Vagina (tissue), 2 donors: ENCODE data around the gene DENND4B.

Source experiments
- POLR2A ChIP-seq, 2 donors: fragments of 450-650 bp; IDR thresholded peaks; one replicate each; pipeline ENCODE4 v1.6.1; 2017; ENCODE audit warnings: antibody characterized with exemption in 2 of 2, mild to moderate bottlenecking in 2 of 2, moderate library complexity in 2 of 2
- POLR2AphosphoS5 ChIP-seq, 2 donors: sonication (generic); formaldehyde crosslinking; IDR thresholded peaks; one replicate each; pipeline ENCODE4 v1.9.0; 2017; ENCODE audit warnings: antibody characterized with exemption in 2 of 2, mild to moderate bottlenecking in 2 of 2, low read depth in 1 of 2; ENCODE audit not compliant: insufficient read depth in 1 of 2
- TF ChIP-seq, protein P1 (sequence below), 3 experiments: fragments of 450-650 bp in 2 of 3; fragments of 200-600 bp in 1 of 3; sonication (generic) in 1 of 3; IDR thresholded peaks; one replicate each; pipeline ENCODE4 v1.5.1; 2017 to 2019; ENCODE audit warnings: antibody characterized with exemption in 3 of 3, mild to moderate bottlenecking in 2 of 3, moderate library complexity in 2 of 3

DNA sequence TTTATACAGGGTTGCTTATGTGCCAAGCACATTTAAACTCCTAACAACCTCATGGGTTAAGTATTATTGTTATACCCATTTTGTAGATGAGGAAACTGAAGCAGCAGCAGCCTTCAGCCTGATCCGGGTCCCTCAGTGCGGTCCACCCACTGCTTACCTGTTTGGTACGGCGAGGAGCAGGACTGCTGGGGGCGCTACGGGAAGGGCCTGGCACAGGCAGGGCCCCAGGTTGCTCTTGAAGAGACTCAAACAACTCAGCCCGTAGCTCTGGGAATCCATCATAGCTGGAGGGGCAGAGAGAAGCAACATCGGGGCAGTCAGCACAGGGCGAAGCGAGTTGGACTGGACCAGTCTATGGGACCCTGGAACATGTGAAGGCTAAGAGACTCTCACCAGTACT, 9.2 kb downstream of the DENND4B start:
- TF ChIP-seq POLR2AphosphoS5 (IDR thresholded peaks at IDR 0.05; ENCODE audit: insufficient read depth in 1 of 2, low read depth in 1 of 2) (no peak), POLR2A (IDR thresholded peaks at IDR 0.05) (no peak)
- TF ChIP-seq, protein P1, sequence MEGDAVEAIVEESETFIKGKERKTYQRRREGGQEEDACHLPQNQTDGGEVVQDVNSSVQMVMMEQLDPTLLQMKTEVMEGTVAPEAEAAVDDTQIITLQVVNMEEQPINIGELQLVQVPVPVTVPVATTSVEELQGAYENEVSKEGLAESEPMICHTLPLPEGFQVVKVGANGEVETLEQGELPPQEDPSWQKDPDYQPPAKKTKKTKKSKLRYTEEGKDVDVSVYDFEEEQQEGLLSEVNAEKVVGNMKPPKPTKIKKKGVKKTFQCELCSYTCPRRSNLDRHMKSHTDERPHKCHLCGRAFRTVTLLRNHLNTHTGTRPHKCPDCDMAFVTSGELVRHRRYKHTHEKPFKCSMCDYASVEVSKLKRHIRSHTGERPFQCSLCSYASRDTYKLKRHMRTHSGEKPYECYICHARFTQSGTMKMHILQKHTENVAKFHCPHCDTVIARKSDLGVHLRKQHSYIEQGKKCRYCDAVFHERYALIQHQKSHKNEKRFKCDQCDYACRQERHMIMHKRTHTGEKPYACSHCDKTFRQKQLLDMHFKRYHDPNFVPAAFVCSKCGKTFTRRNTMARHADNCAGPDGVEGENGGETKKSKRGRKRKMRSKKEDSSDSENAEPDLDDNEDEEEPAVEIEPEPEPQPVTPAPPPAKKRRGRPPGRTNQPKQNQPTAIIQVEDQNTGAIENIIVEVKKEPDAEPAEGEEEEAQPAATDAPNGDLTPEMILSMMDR (IDR thresholded peaks at IDR 0.05): no peak
